ENCODE measurements around the gene RALGDS.
"Not testable (repeated sequence)": the region's sequence is repeated elsewhere in the genome, so short reads cannot be mapped to it uniquely, and the experiment has no call there.

Gene RALGDS

DNA sequence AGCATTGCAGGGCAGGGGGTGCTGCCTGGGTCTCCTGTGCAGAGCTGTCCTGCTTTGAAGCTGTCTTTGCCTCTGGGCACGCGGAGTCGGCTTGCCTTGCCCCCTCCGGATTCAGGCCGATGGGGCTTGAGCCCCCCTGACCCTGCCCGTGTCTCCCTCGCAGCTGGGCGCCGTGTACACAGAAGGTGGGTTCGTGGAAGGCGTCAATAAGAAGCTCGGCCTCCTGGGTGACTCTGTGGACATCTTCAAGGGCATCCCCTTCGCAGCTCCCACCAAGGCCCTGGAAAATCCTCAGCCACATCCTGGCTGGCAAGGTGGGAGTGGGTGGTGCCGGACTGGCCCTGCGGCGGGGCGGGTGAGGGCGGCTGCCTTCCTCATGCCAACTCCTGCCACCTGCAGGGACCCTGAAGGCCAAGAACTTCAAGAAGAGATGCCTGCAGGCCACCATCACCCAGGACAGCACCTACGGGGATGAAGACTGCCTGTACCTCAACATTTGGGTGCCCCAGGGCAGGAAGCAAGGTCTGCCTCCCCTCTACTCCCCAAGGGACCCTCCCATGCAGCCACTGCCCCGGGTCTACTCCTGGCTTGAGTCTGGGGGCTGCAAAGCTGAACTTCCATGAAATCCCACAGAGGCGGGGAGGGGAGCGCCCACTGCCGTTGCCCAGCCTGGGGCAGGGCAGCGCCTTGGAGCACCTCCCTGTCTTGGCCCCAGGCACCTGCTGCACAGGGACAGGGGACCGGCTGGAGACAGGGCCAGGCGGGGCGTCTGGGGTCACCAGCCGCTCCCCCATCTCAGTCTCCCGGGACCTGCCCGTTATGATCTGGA is 56.6 kb downstream of the RALGDS start:
- TF ChIP-seq, protein P1, sequence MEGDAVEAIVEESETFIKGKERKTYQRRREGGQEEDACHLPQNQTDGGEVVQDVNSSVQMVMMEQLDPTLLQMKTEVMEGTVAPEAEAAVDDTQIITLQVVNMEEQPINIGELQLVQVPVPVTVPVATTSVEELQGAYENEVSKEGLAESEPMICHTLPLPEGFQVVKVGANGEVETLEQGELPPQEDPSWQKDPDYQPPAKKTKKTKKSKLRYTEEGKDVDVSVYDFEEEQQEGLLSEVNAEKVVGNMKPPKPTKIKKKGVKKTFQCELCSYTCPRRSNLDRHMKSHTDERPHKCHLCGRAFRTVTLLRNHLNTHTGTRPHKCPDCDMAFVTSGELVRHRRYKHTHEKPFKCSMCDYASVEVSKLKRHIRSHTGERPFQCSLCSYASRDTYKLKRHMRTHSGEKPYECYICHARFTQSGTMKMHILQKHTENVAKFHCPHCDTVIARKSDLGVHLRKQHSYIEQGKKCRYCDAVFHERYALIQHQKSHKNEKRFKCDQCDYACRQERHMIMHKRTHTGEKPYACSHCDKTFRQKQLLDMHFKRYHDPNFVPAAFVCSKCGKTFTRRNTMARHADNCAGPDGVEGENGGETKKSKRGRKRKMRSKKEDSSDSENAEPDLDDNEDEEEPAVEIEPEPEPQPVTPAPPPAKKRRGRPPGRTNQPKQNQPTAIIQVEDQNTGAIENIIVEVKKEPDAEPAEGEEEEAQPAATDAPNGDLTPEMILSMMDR (IDR thresholded peaks at IDR 0.05; ENCODE audit: extremely low read depth, missing control alignments) = no peak
- no peak for DNase-seq (ENCODE audit: low spot score)

GRCh38 chr9:133063500-133064231 is 57.4 kb downstream of the RALGDS start:
- TF ChIP-seq, protein P1 (IDR thresholded peaks at IDR 0.05; ENCODE audit: extremely low read depth, missing control alignments) = no peak
- no peak for DNase-seq (ENCODE audit: low spot score)

- TF ChIP-seq, protein P1 (IDR thresholded peaks at IDR 0.05; ENCODE audit: extremely low read depth, missing control alignments) = no peak
- DNase-seq (ENCODE audit: low spot score) = no peak
Observed at GRCh38 chr9:133063159-133063499, 57.9 kb downstream of the RALGDS start.

- DNase-seq (ENCODE audit: low spot score) = not testable (repeated sequence)
Observed at GRCh38 chr9:133062569-133062968, 58.5 kb downstream of the RALGDS start.

- DNase-seq (ENCODE audit: low spot score) = not testable (repeated sequence)
Observed at GRCh38 chr9:133061764-133062145, 59.3 kb downstream of the RALGDS start, which contains the start of gene CEL. Gene CEL, plus strand, starts transcription at chr9:133061981. Its CDS starts 22 bp downstream, at chr9:133062003.

GRCh38 chr9:133061019-133061763 is 59.8 kb downstream of the RALGDS start:
- DNase-seq (ENCODE audit: low spot score) = not testable (repeated sequence)

- TF ChIP-seq, protein P1 (IDR thresholded peaks at IDR 0.05; ENCODE audit: extremely low read depth, missing control alignments) = no peak
- DNase-seq (ENCODE audit: low spot score) = no peak
Observed at GRCh38 chr9:133060417-133060841, 60.6 kb downstream of the RALGDS start.

- no peak for DNase-seq (ENCODE audit: low spot score)
- TF ChIP-seq, protein P1 (IDR thresholded peaks at IDR 0.05; ENCODE audit: extremely low read depth, missing control alignments) = no peak
Observed at GRCh38 chr9:133059623-133060022, 61.4 kb downstream of the RALGDS start.

All from GM20000 (cell line).